HFFc6 (cell line): ENCODE measurements around the gene CCSER1. TPM values are rescaled to one million over a fixed set of nuclear protein-coding genes. Genes with fewer than 3 reads are reported as not detected.

Source experiments
- DNase-seq: peaks from one replicate; pipeline ENCODE4 v3.0.0-alpha.2; 2018
- H3K27ac Mint-ChIP-seq: 2 replicates; pipeline ENCODE4 v1.8.0; 2020; ENCODE audit warnings: mild to moderate bottlenecking, mixed read lengths
- H3K27me3 Mint-ChIP-seq: 2 replicates; pipeline ENCODE4 v1.8.0; 2021; ENCODE audit warnings: mild to moderate bottlenecking, moderate library complexity, mixed read lengths; ENCODE audit not compliant: insufficient read depth
- H3K36me3 Mint-ChIP-seq: 2 replicates; pipeline ENCODE4 v1.8.0; 2021; ENCODE audit warnings: low read depth, mixed read lengths
- H3K4me1 Mint-ChIP-seq: 2 replicates; pipeline ENCODE4 v1.8.0; 2020; ENCODE audit warnings: low read depth, mixed read lengths
- H3K4me3 Mint-ChIP-seq: 2 replicates; pipeline ENCODE4 v1.8.0; 2020; ENCODE audit warnings: mild to moderate bottlenecking, moderate library complexity, mixed read lengths
- H3K9me3 Mint-ChIP-seq: 2 replicates; pipeline ENCODE4 v1.8.0; 2020; ENCODE audit warnings: mild to moderate bottlenecking, mixed read lengths
- CTCF ChIP-seq: fragments of 200-600 bp; sonication (generic); IDR thresholded peaks from 2 replicates; pipeline ENCODE4 v1.5.0; 2021; ENCODE audit warnings: antibody characterized with exemption, mild to moderate bottlenecking
- total RNA-seq, 6 experiments: library from RNA; stranded (reverse); fragmentation: NEBNext Ultra II Directional; extraction: Animal tissue kit (Norgen Biotek cat#: 25700); gene quantifications; 2 replicates in 1 of 6; 3 replicates in 5 of 6; pipeline ENCODE4 v1.2.3, GENCODE V29; 2021

Gene CCSER1
- total RNA-seq, 6 experiments from 2014 or later, result not detected

GRCh38 chr4:90159193-90159592, 32.0 kb downstream of the CCSER1 start:
- H3K9me3 Mint-ChIP-seq, result peaks cover 22% of the 10 kb centered on the region
- H3K4me1 Mint-ChIP-seq, result no peaks in the 10 kb centered on the region
- H3K36me3 Mint-ChIP-seq, result no peaks in the 10 kb centered on the region
- DNase-seq, result no peak
- TF ChIP-seq CTCF, result no peak
- no peak overlapping the region for H3K4me3 Mint-ChIP-seq
- no peaks in the 10 kb centered on the region; the same call in 1 of the 2 replicates for H3K27me3 Mint-ChIP-seq
- no peak overlapping the region for H3K27ac Mint-ChIP-seq

GRCh38 chr4:90160044-90160443, 32.9 kb downstream of the CCSER1 start:
- Mint-ChIP-seq H3K27ac (no peak overlapping the region), H3K9me3 (peaks cover 22% of the 10 kb centered on the region), H3K4me1 (no peaks in the 10 kb centered on the region), H3K36me3 (no peaks in the 10 kb centered on the region), H3K27me3 (no peaks in the 10 kb centered on the region; the same call in 1 of the 2 replicates), H3K4me3 (no peak overlapping the region)
- no peak for TF ChIP-seq CTCF
- no peak for DNase-seq

- Mint-ChIP-seq H3K9me3 (peaks cover 20% of the 10 kb centered on the region), H3K27ac (no peak overlapping the region), H3K27me3 (no peaks in the 10 kb centered on the region), H3K36me3 (no peaks in the 10 kb centered on the region), H3K4me3 (no peak overlapping the region), H3K4me1 (no peaks in the 10 kb centered on the region)
- TF ChIP-seq CTCF, result no peak
- DNase-seq, result no peak
Measured at GRCh38 chr4:90162566-90162965, 35.4 kb downstream of the CCSER1 start.

GRCh38 chr4:90163872-90164271, 36.7 kb downstream of the CCSER1 start:
- no peak for TF ChIP-seq CTCF
- no peaks in the 10 kb centered on the region for H3K4me1 Mint-ChIP-seq
- H3K27ac Mint-ChIP-seq, result no peak overlapping the region
- no peaks in the 10 kb centered on the region for H3K36me3 Mint-ChIP-seq
- no peak overlapping the region for H3K4me3 Mint-ChIP-seq
- peaks cover 16% of the 10 kb centered on the region for H3K9me3 Mint-ChIP-seq
- H3K27me3 Mint-ChIP-seq, result no peaks in the 10 kb centered on the region
- no peak for DNase-seq

- Mint-ChIP-seq H3K27me3 (no peaks in the 10 kb centered on the region), H3K27ac (no peak overlapping the region), H3K36me3 (no peaks in the 10 kb centered on the region), H3K4me1 (no peaks in the 10 kb centered on the region), H3K9me3 (peaks cover 14% of the 10 kb centered on the region), H3K4me3 (no peak overlapping the region)
- DNase-seq, result no peak
- TF ChIP-seq CTCF, result no peak
Measured at GRCh38 chr4:90165883-90166282, 38.7 kb downstream of the CCSER1 start.

- H3K4me1 Mint-ChIP-seq, result no peaks in the 10 kb centered on the region
- no peaks in the 10 kb centered on the region for H3K36me3 Mint-ChIP-seq
- no peak overlapping the region for H3K27ac Mint-ChIP-seq
- peaks cover 18% of the 10 kb centered on the region for H3K9me3 Mint-ChIP-seq
- DNase-seq, result no peak
- no peak overlapping the region for H3K4me3 Mint-ChIP-seq
- H3K27me3 Mint-ChIP-seq, result no peaks in the 10 kb centered on the region
- no peak for TF ChIP-seq CTCF
Measured at GRCh38 chr4:90171491-90171890, 44.3 kb downstream of the CCSER1 start.
